Glutamatergic neuron (in vitro differentiated cells): ENCODE results near the gene TENT4A. TPM values are rescaled to one million over a fixed set of nuclear protein-coding genes. Genes with fewer than 3 reads are reported as not detected.
"Not testable (repeated sequence)": the region's sequence is repeated elsewhere in the genome, so short reads cannot be mapped to it uniquely, and the experiment has no call there.

ENCODE experiments used
- DNase-seq: peaks from one replicate; pipeline ENCODE4 v3.0.0; 2022
- H3K27ac Mint-ChIP-seq: one replicate; pipeline ENCODE4 v1.8.0; 2020; ENCODE audit warnings: mild to moderate bottlenecking, mixed read lengths, inconsistent platforms; ENCODE audit not compliant: unreplicated experiment
- H3K27me3 Mint-ChIP-seq: one replicate; pipeline ENCODE4 v1.8.0; 2020; ENCODE audit warnings: mild to moderate bottlenecking, moderate library complexity, mixed read lengths, inconsistent platforms; ENCODE audit not compliant: unreplicated experiment
- H3K36me3 Mint-ChIP-seq: one replicate; pipeline ENCODE4 v1.8.0; 2020; ENCODE audit warnings: mild to moderate bottlenecking, mixed read lengths, inconsistent platforms; ENCODE audit not compliant: unreplicated experiment
- H3K4me1 Mint-ChIP-seq: one replicate; pipeline ENCODE4 v1.8.0; 2020; ENCODE audit warnings: mild to moderate bottlenecking, low read depth, mixed read lengths, inconsistent platforms; ENCODE audit not compliant: unreplicated experiment
- H3K4me3 Mint-ChIP-seq: one replicate; pipeline ENCODE4 v1.8.0; 2020; ENCODE audit warnings: mild to moderate bottlenecking, mixed read lengths, inconsistent platforms; ENCODE audit not compliant: unreplicated experiment
- H3K9me3 Mint-ChIP-seq: one replicate; pipeline ENCODE4 v1.8.0; 2020; ENCODE audit warnings: mild to moderate bottlenecking, moderate library complexity, mixed read lengths, inconsistent platforms; ENCODE audit not compliant: unreplicated experiment
- total RNA-seq: library from RNA; stranded (reverse); fragmentation: NEBNext Ultra II Directional; extraction: Animal tissue kit (Norgen Biotek cat#: 25700); gene quantifications from one replicate; pipeline ENCODE4 v1.2.1, GENCODE V29; 2021; ENCODE audit not compliant: unreplicated experiment
- TF ChIP-seq, protein P1 (sequence below): fragments of 200-600 bp; sonication (generic); IDR thresholded peaks from one replicate; pipeline ENCODE4 v1.5.0; 2021; ENCODE audit not compliant: partially characterized antibody, unreplicated experiment

Gene TENT4A
- total RNA-seq, 1 donor from 2014 or later, result 23.7 TPM

DNA sequence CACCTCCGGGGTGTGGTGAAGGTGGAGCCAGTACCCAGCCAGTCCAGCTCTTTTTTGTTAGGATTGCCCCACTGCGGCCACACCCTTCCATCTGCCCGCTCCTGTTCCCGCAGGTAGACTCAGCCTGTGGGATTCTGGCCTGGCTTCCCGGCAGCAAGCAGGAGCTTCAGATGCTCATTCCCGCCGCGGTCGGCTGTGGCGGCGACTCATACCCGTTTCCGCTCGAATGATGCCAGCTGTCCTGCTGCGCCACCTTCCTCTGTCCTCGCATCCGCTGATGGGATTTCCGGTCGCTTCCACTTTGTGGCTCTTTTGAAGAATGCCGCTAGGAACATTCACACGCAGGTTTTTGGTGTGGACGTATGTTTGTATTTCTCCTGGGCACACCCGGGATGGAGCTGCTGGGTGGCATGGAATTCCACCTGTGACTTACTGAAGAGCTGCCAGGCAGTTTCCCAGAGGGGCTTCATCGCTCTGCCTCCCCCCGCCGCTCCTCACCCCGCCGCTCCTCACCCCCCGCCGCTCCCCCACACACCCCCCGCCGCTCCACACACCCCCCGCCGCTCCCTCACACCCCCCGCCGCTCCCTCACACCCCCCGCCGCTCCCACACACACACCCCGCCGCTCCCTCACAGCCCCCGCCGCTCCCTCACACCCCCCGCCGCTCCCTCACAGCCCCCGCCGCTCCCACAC is 60.3 kb downstream of the TENT4A start:
- H3K27me3 Mint-ChIP-seq, result peaks cover 4% of the 10 kb centered on the region
- TF ChIP-seq, protein P1, sequence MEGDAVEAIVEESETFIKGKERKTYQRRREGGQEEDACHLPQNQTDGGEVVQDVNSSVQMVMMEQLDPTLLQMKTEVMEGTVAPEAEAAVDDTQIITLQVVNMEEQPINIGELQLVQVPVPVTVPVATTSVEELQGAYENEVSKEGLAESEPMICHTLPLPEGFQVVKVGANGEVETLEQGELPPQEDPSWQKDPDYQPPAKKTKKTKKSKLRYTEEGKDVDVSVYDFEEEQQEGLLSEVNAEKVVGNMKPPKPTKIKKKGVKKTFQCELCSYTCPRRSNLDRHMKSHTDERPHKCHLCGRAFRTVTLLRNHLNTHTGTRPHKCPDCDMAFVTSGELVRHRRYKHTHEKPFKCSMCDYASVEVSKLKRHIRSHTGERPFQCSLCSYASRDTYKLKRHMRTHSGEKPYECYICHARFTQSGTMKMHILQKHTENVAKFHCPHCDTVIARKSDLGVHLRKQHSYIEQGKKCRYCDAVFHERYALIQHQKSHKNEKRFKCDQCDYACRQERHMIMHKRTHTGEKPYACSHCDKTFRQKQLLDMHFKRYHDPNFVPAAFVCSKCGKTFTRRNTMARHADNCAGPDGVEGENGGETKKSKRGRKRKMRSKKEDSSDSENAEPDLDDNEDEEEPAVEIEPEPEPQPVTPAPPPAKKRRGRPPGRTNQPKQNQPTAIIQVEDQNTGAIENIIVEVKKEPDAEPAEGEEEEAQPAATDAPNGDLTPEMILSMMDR, result no peak
- no peaks in the 10 kb centered on the region for H3K36me3 Mint-ChIP-seq
- no peak overlapping the region for H3K27ac Mint-ChIP-seq
- no peaks in the 10 kb centered on the region for H3K4me1 Mint-ChIP-seq
- no peak overlapping the region for H3K4me3 Mint-ChIP-seq
- peaks cover 2% of the 10 kb centered on the region for H3K9me3 Mint-ChIP-seq
- peak; percentile 56 for DNase-seq

DNA sequence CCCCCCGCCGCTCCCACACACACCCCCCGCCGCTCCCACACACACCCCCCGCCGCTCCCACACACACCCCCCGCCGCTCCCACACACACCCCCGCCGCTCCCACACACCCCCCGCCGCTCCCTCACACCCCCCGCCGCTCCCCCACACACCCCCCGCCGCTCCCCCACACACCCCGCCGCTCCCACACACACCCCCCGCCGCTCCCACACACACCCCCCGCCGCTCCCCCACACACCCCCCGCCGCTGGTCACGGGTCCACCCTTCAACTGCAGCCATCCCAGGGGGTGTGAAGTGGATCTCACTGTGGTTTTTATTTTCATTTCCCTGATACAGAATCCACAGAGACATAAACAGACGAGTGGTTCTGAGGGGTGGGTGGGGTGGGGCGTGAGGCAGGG is 61.0 kb downstream of the TENT4A start:
- H3K4me1 Mint-ChIP-seq, H3K27ac Mint-ChIP-seq, H3K9me3 Mint-ChIP-seq, H3K27me3 Mint-ChIP-seq, H3K36me3 Mint-ChIP-seq, H3K4me3 Mint-ChIP-seq: not testable (repeated sequence)
- peak; percentile 62 for DNase-seq

DNA sequence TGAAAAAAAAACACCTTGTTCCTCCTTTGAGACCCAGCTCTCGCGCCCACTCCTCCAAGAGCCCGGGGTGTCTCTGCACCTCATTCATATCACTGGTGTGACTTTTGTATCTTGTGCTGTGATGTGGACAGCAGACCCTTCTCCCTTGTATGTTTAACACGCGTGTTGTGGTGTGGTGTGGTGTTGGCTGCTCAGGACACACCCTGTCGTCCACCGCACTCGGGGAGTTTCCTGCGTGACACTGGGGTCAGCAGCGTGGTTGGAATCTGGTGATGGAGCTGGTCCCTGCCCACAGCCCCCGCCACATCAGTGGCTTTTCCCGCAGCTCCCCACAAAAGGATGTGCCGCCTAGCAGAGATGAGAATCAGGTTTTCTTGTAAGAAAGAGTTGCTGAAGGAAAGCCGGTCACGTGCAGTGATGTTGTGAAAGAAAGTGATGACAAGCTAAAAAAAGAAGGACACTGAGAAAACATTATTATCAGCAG is 61.5 kb downstream of the TENT4A start:
- Mint-ChIP-seq H3K4me1 (no peaks in the 10 kb centered on the region), H3K9me3 (peaks cover 2% of the 10 kb centered on the region), H3K4me3 (no peak overlapping the region), H3K36me3 (no peaks in the 10 kb centered on the region), H3K27ac (no peak overlapping the region), H3K27me3 (peaks cover 1% of the 10 kb centered on the region)
- TF ChIP-seq, protein P1, result no peak
- DNase-seq, result no peak

DNA sequence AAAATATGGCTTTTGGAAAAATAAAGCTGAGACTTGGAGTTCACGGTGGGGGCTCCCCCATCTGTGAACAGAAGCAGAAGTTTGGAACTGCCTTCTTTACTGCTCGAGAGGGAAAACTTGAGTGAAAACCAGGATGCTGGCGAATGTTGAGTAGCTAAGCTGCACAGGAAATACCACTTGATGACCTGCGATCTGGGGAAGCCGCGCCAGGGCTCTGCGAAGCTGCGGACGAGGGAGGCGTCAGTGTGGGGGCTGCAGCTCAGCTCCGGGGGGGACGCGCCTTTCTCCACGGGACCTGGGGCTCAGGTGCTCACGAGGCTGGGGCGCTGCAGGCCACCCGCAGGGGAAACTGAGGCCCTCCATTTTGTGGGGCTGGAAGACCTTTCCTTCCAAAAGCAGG is 62.3 kb downstream of the TENT4A start:
- H3K27me3 Mint-ChIP-seq, result peaks cover 1% of the 10 kb centered on the region

DNA sequence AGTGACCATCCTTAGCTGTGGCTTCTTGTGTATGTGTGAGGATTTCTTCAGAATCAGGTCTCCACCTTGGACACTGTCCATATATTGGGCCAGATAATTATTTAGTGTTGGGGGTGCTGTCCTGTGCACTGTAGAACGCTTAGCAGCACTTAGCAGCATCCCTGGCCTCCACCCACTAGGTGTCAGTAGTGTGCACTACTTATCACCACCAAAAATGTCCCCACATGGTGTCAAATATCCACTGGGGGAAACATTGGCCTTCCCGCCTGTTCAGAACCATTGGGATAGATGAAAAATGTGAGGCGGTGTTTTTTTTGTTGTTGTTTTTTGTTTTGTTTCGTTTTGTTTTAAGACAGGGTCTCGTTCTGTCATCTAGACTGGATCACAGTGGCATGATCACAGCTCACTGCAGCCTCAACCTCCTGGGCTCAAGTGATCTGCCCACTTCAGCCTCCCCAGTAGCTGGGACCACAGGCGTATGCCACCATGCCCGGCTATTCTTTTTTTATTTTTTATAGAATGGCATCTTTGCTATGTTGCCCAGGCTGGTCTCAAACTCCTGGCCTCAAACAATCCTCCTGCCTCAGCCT is 67.7 kb downstream of the TENT4A start:
- Mint-ChIP-seq H3K4me3 (no peak overlapping the region), H3K27me3 (no peaks in the 10 kb centered on the region), H3K27ac (no peak overlapping the region), H3K4me1 (peaks cover 3% of the 10 kb centered on the region), H3K9me3 (no peaks in the 10 kb centered on the region), H3K36me3 (no peaks in the 10 kb centered on the region)
- TF ChIP-seq, protein P1, result peak; percentile 33
- no peak for DNase-seq

More for the DNA sequence above, 62.3 kb downstream of the TENT4A start:
- no peak for DNase-seq
- Mint-ChIP-seq H3K27ac (no peak overlapping the region), H3K4me1 (no peaks in the 10 kb centered on the region), H3K4me3 (no peak overlapping the region), H3K36me3 (no peaks in the 10 kb centered on the region), H3K9me3 (peaks cover 2% of the 10 kb centered on the region)
- TF ChIP-seq, protein P1, result no peak
